Mucosa of descending colon (tissue), 3 donors: ENCODE measurements around the gene FLRT2. TPM values are rescaled to one million over a fixed set of nuclear protein-coding genes. Genes with fewer than 3 reads are reported as not detected.

Experiments
- ATAC-seq: fragments of 200-7000 bp; cut with Tn5 transposase; one replicate; pipeline ENCODE4 v1.9.1; 2020; ENCODE audit warnings: mild to moderate bottlenecking, moderate library complexity
- DNase-seq, 3 donors: peaks; one replicate each; pipeline ENCODE4 v3.0.0-alpha.2; 2020
- H3K36me3 ChIP-seq: fragments of 200-600 bp; one replicate; pipeline ENCODE4 v1.8.0; 2021; ENCODE audit warnings: low read depth, mild to moderate bottlenecking
- H3K4me1 ChIP-seq: fragments of 200-600 bp; one replicate; pipeline ENCODE4 v1.8.0; 2021; ENCODE audit warnings: low read depth, mild to moderate bottlenecking
- H3K4me3 ChIP-seq: fragments of 200-600 bp; one replicate; pipeline ENCODE4 v1.8.0; 2021; ENCODE audit warnings: mild to moderate bottlenecking
- H3K9me3 ChIP-seq: fragments of 200-600 bp; one replicate; pipeline ENCODE4 v1.8.0; 2021; ENCODE audit warnings: mild to moderate bottlenecking
- intact Hi-C, 2 donors: fragments of 100-400 bp; cut with DNase I in 1 of 2; cut with micrococcal nuclease in 1 of 2; formaldehyde crosslinking; loops; one replicate each; pipeline versions ENCODE4 v1.11.0 to v1.11.1; 2022; cut with DNase I, micrococcal nuclease
- total RNA-seq, 3 donors: library from RNA; stranded (reverse); fragmentation: NEBNext Ultra II Directional in 2 of 3; extraction: Animal tissue kit (Norgen Biotek cat#: 25700) in 2 of 3; gene quantifications; one replicate each; pipeline versions ENCODE4 v1.2.1 to v1.2.4, GENCODE V29; 2021 to 2023
- TF ChIP-seq, protein P1 (sequence below): fragments of 200-600 bp; IDR thresholded peaks from one replicate; pipeline ENCODE4 v1.8.0; 2022; ENCODE audit warnings: antibody characterized with exemption, mild to moderate bottlenecking
- donor health status: DM: no; HTN: no; CAD: no; lungs with moderate emphysema.
- donor health status: DM: no; HTN: no; CAD: no.
- donor health status: DM: no; HTN: yes; CAD: no.

The FLRT2 gene
- total RNA-seq, 3 donors from 2014 or later: 4.9 to 14.6 (median 7.1) TPM

DNA sequence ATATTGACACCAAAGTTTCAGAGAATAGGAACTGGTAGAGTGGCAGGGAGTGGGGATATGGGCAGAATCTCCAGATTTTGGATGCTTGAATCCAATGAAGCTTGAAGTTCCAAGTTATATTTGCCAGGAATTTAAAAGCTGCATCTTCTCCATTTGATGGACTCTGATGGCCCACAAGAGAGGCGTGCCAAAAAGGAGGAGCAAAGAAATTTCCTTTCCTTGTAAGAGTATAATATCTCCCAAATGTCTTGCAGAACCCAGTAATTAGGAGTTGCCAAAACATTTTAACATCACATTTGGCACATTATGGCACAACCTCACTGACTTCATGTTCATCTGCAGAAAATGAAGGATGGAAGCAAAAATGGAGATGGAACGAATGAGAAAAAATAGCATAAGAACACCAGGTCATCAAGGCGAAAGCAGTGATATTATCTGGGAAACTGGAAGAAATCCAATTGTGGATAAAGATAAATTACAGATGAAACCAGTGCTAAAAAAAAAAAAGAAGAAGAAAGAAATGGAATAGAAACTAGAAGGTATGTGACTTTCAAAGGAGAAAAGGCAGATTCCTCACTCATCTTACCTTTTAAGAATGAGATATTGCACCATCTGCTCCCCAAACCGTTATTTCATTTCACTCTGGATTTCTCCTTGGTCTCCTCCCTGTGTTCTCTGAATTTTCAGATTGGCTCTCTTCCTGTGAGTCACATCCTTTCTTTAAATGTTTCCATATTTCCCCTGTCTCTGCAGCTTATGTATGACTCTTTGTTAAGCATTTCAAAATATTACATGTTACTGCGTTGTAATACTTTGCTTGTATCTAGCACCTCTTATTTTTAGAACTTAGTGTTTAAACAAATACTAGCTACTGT lies 13.5 kb upstream of the FLRT2 start:
- Histone ChIP-seq H3K4me3 (no peak overlapping the region), H3K4me1 (peaks cover 6% of the 10 kb centered on the region), H3K36me3 (no peaks in the 10 kb centered on the region), H3K9me3 (no peaks in the 10 kb centered on the region)
- DNase-seq (no peak), ATAC-seq (no peak)
- TF ChIP-seq, protein P1, sequence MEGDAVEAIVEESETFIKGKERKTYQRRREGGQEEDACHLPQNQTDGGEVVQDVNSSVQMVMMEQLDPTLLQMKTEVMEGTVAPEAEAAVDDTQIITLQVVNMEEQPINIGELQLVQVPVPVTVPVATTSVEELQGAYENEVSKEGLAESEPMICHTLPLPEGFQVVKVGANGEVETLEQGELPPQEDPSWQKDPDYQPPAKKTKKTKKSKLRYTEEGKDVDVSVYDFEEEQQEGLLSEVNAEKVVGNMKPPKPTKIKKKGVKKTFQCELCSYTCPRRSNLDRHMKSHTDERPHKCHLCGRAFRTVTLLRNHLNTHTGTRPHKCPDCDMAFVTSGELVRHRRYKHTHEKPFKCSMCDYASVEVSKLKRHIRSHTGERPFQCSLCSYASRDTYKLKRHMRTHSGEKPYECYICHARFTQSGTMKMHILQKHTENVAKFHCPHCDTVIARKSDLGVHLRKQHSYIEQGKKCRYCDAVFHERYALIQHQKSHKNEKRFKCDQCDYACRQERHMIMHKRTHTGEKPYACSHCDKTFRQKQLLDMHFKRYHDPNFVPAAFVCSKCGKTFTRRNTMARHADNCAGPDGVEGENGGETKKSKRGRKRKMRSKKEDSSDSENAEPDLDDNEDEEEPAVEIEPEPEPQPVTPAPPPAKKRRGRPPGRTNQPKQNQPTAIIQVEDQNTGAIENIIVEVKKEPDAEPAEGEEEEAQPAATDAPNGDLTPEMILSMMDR: no peak
- intact Hi-C loops: no loop called here

DNA sequence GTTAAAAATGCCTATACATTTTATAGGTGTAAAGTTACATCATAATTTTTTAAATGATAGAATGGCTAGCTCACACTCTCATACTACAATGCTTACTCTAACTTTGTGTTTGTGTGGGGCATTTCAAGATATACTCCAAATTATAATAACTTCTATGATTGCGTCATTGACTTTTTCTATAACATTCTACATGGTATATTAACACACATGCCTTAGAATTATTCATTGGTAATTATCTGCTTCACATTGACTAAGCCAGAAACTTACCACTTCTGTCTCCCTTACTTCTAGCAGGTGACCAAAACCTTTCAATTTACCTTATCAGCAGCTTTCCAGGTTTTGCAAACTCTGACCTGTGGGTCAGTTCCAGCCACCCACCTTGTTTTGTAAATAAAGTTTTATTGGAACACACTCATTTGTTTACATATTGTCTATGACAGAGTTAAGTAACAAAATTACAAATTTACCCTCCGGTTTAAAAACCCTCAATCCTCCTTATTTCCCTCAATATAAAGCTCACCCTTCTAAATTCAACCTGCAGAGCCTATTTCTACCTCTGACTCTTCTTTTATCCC lies 12.7 kb upstream of the FLRT2 start:
- intact Hi-C loops: no loop called here
- H3K4me3 ChIP-seq: no peak overlapping the region
- DNase-seq: no peak
- no peak for ATAC-seq
- TF ChIP-seq, protein P1: no peak
- H3K9me3 ChIP-seq: no peaks in the 10 kb centered on the region
- peaks cover 6% of the 10 kb centered on the region for H3K4me1 ChIP-seq
- H3K36me3 ChIP-seq: no peaks in the 10 kb centered on the region

DNA sequence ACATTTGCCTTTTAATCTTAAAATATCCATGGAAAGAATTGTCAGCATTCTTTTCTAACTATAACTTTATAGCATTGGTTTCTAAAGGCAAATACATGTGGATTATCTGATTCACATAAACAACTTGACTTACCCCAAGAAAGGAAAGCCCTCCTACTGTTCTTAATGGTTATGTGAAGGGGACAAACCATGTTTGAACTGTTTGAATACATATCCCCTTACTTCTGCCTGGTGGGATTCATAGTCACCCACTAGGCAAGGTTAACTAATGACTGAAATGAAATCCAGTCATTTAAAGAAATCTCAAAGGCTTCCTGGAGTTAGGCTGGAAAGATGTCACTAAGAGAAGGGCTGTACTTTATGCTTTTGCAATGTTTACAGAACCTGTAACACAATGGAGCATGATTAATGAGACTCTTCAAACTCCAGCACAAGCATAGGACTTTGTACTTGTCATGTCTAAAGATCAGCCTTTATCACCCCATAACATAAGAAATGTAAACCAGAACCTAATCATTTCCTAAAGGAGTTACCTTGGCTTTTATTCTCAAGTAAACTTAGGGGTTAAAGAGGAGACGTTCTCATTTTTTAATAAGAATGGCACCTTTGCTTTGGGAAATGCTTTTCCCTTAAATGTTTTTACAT lies 10.2 kb upstream of the FLRT2 start:
- intact Hi-C loops: no loop called here
- Histone ChIP-seq H3K4me3 (no peak overlapping the region), H3K36me3 (no peaks in the 10 kb centered on the region), H3K4me1 (peaks cover 6% of the 10 kb centered on the region), H3K9me3 (no peaks in the 10 kb centered on the region)
- ATAC-seq (peak; percentile 85), DNase-seq (no peak)
- TF ChIP-seq, protein P1: no peak

DNA sequence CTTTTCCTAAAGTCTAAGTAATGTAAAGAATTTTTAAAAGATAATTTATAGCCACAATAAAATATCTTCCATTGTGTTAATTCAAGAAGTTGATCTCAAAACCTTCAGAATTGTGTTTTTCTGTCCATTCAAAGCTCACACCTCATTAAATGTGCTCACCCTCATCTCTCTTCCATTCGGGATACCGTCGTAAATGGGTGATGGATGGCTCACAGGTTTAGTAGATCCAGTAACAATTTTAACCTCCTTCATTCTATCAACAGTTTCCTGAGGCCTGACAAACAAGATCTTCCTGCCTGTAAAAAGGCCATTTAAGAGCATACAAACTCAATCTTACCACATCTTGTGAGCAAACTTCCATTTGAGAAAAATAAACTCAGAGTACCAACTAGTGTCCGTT lies 9.4 kb upstream of the FLRT2 start:
- H3K4me3 ChIP-seq: no peak overlapping the region
- no peaks in the 10 kb centered on the region for H3K9me3 ChIP-seq
- ATAC-seq (no peak), DNase-seq (no peak)
- H3K4me1 ChIP-seq: peaks cover 6% of the 10 kb centered on the region
- H3K36me3 ChIP-seq: no peaks in the 10 kb centered on the region
- intact Hi-C loops: no loop called here
- TF ChIP-seq, protein P1: no peak

DNA sequence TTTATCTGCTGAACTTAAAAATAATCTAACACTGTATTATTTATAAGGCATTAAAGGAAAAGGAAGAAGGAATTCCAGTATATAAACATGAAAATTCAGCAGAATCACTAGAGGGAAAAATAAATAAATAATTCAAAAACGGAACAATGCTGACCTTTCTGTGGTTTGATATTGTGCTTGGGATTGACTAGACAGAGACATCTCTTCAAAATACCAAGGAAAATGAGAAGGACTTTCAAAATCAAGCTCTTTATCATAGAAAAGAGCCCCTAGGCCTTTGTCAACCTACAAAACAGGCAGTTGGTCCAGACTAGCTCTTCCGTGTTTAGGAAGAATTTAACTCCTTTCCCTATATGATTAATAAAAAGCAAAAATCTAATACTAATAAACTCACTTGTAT lies 6.3 kb upstream of the FLRT2 start:
- H3K36me3 ChIP-seq: no peaks in the 10 kb centered on the region
- no peak overlapping the region for H3K4me3 ChIP-seq
- no peaks in the 10 kb centered on the region for H3K9me3 ChIP-seq
- intact Hi-C loops: no loop called here
- DNase-seq (no peak), ATAC-seq (no peak)
- TF ChIP-seq, protein P1: no peak
- peaks cover 6% of the 10 kb centered on the region for H3K4me1 ChIP-seq
